ENCODE results near the gene GAB2.

The GAB2 gene

GRCh38 chr11:78349114-78349513 lies 68.5 kb downstream of the GAB2 start:
- DNase-seq (ENCODE audit: low spot score in 2 of 2) = no peak
- in situ Hi-C loops (cut with MboI; ENCODE audit: low sequenced_read_pairs) = no loop called here
- H3K36me3 ChIP-seq (replicated peaks) = no peaks in the 10 kb centered on the region
- no peaks in the 10 kb centered on the region for H3K9me3 ChIP-seq
- no peak overlapping the region for H3K4me3 ChIP-seq
- H3K4me1 ChIP-seq = peaks cover 50% of the 10 kb centered on the region
- H3K27me3 ChIP-seq (ENCODE audit: low read depth) = no peaks in the 10 kb centered on the region

GRCh38 chr11:78347956-78348355 lies 69.7 kb downstream of the GAB2 start:
- H3K9me3 ChIP-seq = no peaks in the 10 kb centered on the region
- H3K27me3 ChIP-seq (ENCODE audit: low read depth) = no peaks in the 10 kb centered on the region
- no peak overlapping the region for H3K4me3 ChIP-seq
- no peaks in the 10 kb centered on the region for H3K36me3 ChIP-seq (replicated peaks)
- DNase-seq (ENCODE audit: low spot score in 2 of 2) = no peak
- peaks cover 46% of the 10 kb centered on the region for H3K4me1 ChIP-seq
- in situ Hi-C loops (cut with MboI; ENCODE audit: low sequenced_read_pairs) = no loop called here

DNA sequence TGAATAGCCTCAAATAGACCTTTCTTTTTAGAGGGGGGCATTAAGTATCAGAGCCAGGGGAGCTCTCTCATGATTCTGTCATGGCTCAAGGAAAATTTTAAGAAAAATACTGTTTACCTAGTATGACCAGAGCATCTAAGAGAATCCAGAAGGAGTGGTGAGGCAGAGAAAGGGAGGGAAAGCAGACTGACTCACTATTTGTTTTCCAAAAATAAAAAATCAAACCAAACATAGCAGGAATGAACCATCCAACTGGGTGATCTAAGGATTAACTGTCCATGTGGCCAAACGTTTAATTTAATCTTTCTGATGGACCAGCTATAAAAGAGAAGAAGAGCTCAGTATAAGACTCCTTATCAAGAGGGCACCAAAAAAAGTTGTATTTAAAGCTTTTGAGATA lies 70.8 kb downstream of the GAB2 start:
- peaks cover 35% of the 10 kb centered on the region for H3K4me1 ChIP-seq
- no peak overlapping the region for H3K4me3 ChIP-seq
- in situ Hi-C loops (cut with MboI; ENCODE audit: low sequenced_read_pairs) = no loop called here
- no peaks in the 10 kb centered on the region for H3K36me3 ChIP-seq (replicated peaks)
- no peaks in the 10 kb centered on the region for H3K27me3 ChIP-seq (ENCODE audit: low read depth)
- H3K9me3 ChIP-seq = no peaks in the 10 kb centered on the region
- DNase-seq (ENCODE audit: low spot score in 2 of 2) = no peak

- peaks cover 26% of the 10 kb centered on the region for H3K4me1 ChIP-seq
- DNase-seq (ENCODE audit: low spot score in 2 of 2) = no peak
- H3K9me3 ChIP-seq = no peaks in the 10 kb centered on the region
- H3K36me3 ChIP-seq (replicated peaks) = no peaks in the 10 kb centered on the region
- no peak overlapping the region for H3K4me3 ChIP-seq
- no peaks in the 10 kb centered on the region for H3K27me3 ChIP-seq (ENCODE audit: low read depth)
- in situ Hi-C loops (cut with MboI; ENCODE audit: low sequenced_read_pairs) = no loop called here
Observed at GRCh38 chr11:78345450-78345849, 72.2 kb downstream of the GAB2 start.

DNA sequence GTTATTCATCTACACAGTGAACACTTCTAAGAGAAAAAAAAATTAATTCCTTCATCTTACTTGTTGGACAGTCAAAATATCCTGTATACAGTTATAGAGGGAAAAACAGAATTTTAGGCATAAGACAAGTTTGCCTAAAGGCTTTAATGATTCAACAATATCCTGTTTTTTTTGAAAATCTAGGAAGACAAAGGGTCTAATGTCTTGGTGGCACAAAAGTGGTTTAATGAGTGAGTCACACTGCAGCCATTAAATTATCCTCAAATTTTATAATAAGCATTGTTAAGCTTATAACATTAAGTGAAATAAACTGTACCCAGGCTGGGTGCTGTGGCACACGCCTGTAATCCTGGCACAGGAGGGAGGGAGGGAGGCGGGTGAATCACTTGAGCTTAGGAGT lies 72.9 kb downstream of the GAB2 start:
- no peaks in the 10 kb centered on the region for H3K36me3 ChIP-seq (replicated peaks)
- no peaks in the 10 kb centered on the region for H3K9me3 ChIP-seq
- in situ Hi-C loops (cut with MboI; ENCODE audit: low sequenced_read_pairs) = no loop called here
- H3K4me3 ChIP-seq = no peak overlapping the region
- DNase-seq (ENCODE audit: low spot score in 2 of 2) = no peak
- no peaks in the 10 kb centered on the region for H3K27me3 ChIP-seq (ENCODE audit: low read depth)
- H3K4me1 ChIP-seq = peaks cover 26% of the 10 kb centered on the region

DNA sequence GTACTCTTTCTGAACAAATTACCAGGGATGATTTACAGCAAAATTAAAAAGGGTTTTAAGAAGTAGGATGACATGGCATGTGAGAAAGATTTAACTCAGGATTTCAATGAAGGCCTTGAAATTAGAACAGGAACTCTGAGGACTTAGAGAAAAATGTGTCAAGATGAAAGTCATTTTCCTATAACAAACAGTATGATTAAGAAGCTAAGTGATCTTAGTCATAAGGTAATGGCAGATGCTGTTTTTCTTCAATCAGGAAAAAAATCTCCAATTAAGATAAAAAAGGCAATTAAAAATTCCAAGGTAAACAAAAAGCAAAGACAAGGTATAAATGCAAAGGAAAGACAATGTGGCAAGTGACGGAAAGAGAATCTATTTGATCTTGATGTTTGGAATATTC lies 73.5 kb downstream of the GAB2 start:
- DNase-seq (ENCODE audit: low spot score in 2 of 2) = no peak
- Histone ChIP-seq H3K36me3 (replicated peaks) (no peaks in the 10 kb centered on the region), H3K27me3 (ENCODE audit: low read depth) (no peaks in the 10 kb centered on the region), H3K9me3 (no peaks in the 10 kb centered on the region), H3K4me1 (peaks cover 24% of the 10 kb centered on the region), H3K4me3 (no peak overlapping the region)
- in situ Hi-C loops (cut with MboI; ENCODE audit: low sequenced_read_pairs) = no loop called here

DNA sequence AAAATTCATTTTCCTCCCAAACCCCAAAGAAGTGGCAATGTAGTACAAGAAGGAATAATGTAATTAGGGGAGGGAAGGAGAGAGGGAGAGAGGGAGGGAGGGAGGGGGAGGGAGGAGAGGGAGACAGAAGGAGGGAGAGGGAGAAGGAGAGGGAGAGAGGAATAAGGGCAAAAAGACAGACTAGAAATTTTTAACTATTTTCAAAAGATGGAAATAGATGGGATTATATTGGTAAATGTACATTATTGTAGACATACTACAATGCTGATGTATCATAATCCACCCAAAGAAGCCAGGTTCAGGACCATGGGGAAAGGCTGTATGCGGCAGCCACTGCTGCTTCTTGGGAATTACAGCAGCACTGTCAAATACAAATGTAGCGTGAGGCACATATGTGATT lies 74.3 kb downstream of the GAB2 start:
- H3K4me1 ChIP-seq = peaks cover 24% of the 10 kb centered on the region
- no peaks in the 10 kb centered on the region for H3K36me3 ChIP-seq (replicated peaks)
- DNase-seq (ENCODE audit: low spot score in 2 of 2) = no peak
- H3K9me3 ChIP-seq = no peaks in the 10 kb centered on the region
- H3K4me3 ChIP-seq = no peak overlapping the region
- in situ Hi-C loops (cut with MboI; ENCODE audit: low sequenced_read_pairs) = no loop called here
- no peaks in the 10 kb centered on the region for H3K27me3 ChIP-seq (ENCODE audit: low read depth)

DNA sequence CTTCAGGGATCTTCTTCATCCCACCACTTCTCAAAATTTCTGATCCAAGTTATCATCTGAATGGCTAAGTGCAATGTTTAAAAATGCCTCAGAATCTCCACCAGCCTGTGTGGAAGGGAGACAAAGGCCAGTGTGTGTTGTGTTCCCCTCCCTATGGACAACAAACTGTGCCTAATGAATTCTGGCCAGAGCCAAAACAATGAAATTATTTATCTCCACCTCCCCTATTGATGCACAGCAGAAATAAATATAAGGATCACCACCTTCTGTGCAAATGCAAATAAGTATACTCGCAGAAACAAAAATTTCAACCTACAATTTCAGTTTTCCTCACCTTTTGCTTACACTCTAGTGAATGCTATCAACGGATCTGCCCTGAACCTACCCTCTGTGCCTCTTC lies 75.8 kb downstream of the GAB2 start:
- H3K4me1 ChIP-seq = peaks cover 30% of the 10 kb centered on the region
- H3K4me3 ChIP-seq = no peak overlapping the region
- no peaks in the 10 kb centered on the region for H3K36me3 ChIP-seq (replicated peaks)
- in situ Hi-C loops (cut with MboI; ENCODE audit: low sequenced_read_pairs) = no loop called here
- H3K27me3 ChIP-seq (ENCODE audit: low read depth) = no peaks in the 10 kb centered on the region
- no peaks in the 10 kb centered on the region for H3K9me3 ChIP-seq
- no peak for DNase-seq (ENCODE audit: low spot score in 2 of 2)

DNA sequence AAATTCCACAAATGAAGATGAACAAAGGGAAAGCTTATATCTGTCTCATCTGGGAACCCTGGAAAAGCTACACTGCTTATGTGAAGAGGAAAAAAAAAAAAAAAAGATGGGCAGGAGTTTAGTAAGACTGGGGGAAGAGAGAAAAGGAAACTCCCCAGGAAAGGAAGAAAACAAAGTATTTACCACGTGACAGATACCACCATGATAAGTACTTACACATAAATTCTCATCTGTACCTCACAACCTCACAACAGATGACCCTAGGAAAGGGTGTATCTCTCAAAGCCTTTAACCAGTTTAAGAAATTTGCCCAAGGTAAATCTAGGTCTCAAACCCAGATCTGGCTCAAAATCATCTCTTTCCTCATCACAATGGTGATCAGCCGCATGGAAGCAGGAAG lies 77.1 kb downstream of the GAB2 start:
- no peaks in the 10 kb centered on the region for H3K9me3 ChIP-seq
- H3K4me3 ChIP-seq = no peak overlapping the region
- no peaks in the 10 kb centered on the region for H3K36me3 ChIP-seq (replicated peaks)
- DNase-seq (ENCODE audit: low spot score in 2 of 2) = no peak
- peaks cover 28% of the 10 kb centered on the region for H3K4me1 ChIP-seq
- in situ Hi-C loops (cut with MboI; ENCODE audit: low sequenced_read_pairs) = no loop called here
- H3K27me3 ChIP-seq (ENCODE audit: low read depth) = no peaks in the 10 kb centered on the region

DNA sequence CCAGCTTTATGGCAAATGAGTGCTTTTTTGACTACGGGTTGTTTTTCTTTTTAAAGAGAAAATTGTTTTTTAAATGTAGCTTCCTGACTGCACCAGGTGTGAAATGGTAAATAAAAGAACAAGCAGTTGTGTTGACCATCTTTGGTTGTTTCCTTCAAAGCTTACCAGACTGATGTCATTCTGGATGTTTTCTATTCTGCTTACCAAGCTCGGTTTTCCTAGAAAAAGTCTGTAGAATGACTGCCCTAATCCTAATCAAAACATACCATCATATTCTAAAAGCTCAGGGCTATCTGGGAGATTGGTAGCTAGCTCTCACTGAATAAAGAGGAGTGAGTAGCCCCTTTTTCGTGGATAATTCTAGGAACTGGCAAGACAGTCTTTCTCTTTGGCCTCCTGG lies 77.7 kb downstream of the GAB2 start:
- Histone ChIP-seq H3K9me3 (no peaks in the 10 kb centered on the region), H3K27me3 (ENCODE audit: low read depth) (no peaks in the 10 kb centered on the region), H3K36me3 (replicated peaks) (no peaks in the 10 kb centered on the region), H3K4me3 (no peak overlapping the region), H3K4me1 (peaks cover 28% of the 10 kb centered on the region)
- DNase-seq (ENCODE audit: low spot score in 2 of 2) = no peak
- in situ Hi-C loops (cut with MboI; ENCODE audit: low sequenced_read_pairs) = no loop called here

DNA sequence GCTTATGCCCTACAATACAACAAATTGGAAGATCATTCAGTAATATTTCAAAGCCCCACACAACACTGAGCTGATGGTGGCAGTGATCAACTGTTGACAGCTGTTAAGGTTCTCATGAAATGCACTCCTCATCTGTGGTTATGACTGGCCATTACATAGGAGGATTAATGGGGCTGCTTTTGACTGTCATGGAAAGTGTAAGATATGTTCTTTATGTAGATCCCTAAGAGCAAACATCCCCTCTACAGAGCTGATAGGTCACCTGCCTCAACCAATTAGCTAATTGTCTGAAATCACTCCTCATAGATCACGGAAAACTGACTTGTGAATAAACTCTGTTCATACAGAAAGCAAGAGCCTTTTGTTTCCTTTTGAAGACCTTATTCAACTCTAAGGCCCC lies 78.1 kb downstream of the GAB2 start:
- peak; percentile 48 to 83 for DNase-seq (ENCODE audit: low spot score in 2 of 2)
- H3K9me3 ChIP-seq = no peaks in the 10 kb centered on the region
- no peaks in the 10 kb centered on the region for H3K36me3 ChIP-seq (replicated peaks)

GRCh38 chr11:78338702-78339101 lies 78.9 kb downstream of the GAB2 start:
- H3K9me3 ChIP-seq = no peaks in the 10 kb centered on the region
- in situ Hi-C loops (cut with MboI; ENCODE audit: low sequenced_read_pairs) = no loop called here
- no peak overlapping the region for H3K4me3 ChIP-seq
- H3K36me3 ChIP-seq (replicated peaks) = no peaks in the 10 kb centered on the region
- H3K4me1 ChIP-seq = peaks cover 28% of the 10 kb centered on the region
- no peaks in the 10 kb centered on the region for H3K27me3 ChIP-seq (ENCODE audit: low read depth)
- DNase-seq (ENCODE audit: low spot score in 2 of 2) = no peak

More for the DNA sequence above, 78.1 kb downstream of the GAB2 start:
- in situ Hi-C loops (cut with MboI; ENCODE audit: low sequenced_read_pairs) = no loop called here
- Histone ChIP-seq H3K27me3 (ENCODE audit: low read depth) (no peaks in the 10 kb centered on the region), H3K4me3 (no peak overlapping the region), H3K4me1 (peaks cover 28% of the 10 kb centered on the region)

DNA sequence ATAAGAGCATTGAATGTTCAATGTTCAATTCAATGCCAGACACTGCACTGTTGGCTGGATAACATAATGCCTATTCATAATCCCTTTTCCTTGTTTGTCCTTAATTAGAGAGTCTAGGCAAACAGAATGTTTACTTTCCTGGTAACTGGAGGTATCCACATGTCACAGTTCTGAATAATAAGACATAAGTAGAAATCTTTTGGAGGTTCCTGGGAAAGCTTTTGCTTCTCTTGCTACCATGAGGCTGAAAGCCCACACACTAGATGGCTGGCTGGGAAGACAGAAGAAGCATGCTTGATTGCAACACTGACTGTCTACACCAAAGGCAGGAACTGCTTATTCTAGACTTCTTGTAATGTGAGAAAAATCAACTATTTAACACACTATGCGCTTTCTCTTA lies 79.5 kb downstream of the GAB2 start:
- H3K36me3 ChIP-seq (replicated peaks) = no peaks in the 10 kb centered on the region
- DNase-seq (ENCODE audit: low spot score in 2 of 2) = no peak
- no peaks in the 10 kb centered on the region for H3K27me3 ChIP-seq (ENCODE audit: low read depth)
- H3K4me1 ChIP-seq = peaks cover 28% of the 10 kb centered on the region
- in situ Hi-C loops (cut with MboI; ENCODE audit: low sequenced_read_pairs) = no loop called here
- no peaks in the 10 kb centered on the region for H3K9me3 ChIP-seq
- no peak overlapping the region for H3K4me3 ChIP-seq

GRCh38 chr11:78337554-78337924 lies 80.1 kb downstream of the GAB2 start:
- no peak for DNase-seq (ENCODE audit: low spot score in 2 of 2)
- Histone ChIP-seq H3K27me3 (ENCODE audit: low read depth) (no peaks in the 10 kb centered on the region), H3K36me3 (replicated peaks) (no peaks in the 10 kb centered on the region), H3K4me1 (peaks cover 28% of the 10 kb centered on the region), H3K4me3 (no peak overlapping the region), H3K9me3 (no peaks in the 10 kb centered on the region)
- in situ Hi-C loops (cut with MboI; ENCODE audit: low sequenced_read_pairs) = no loop called here

GRCh38 chr11:78336877-78337553 lies 80.6 kb downstream of the GAB2 start:
- no peak overlapping the region for H3K4me3 ChIP-seq
- peaks cover 28% of the 10 kb centered on the region for H3K4me1 ChIP-seq
- in situ Hi-C loops (cut with MboI; ENCODE audit: low sequenced_read_pairs) = no loop called here
- H3K36me3 ChIP-seq (replicated peaks) = no peaks in the 10 kb centered on the region
- no peak for DNase-seq (ENCODE audit: low spot score in 2 of 2)
- H3K27me3 ChIP-seq (ENCODE audit: low read depth) = no peaks in the 10 kb centered on the region
- no peaks in the 10 kb centered on the region for H3K9me3 ChIP-seq
